D721Med (cell line): ENCODE results near the gene HOXA5.

Experiments used
- DNase-seq: peaks from one replicate; pipeline ENCODE4 v3.0.0; 2011; ENCODE audit warnings: low spot score; ENCODE audit not compliant: insufficient read length
- FAIRE-seq: peaks from 2 replicates; lab custom pipeline; 2011; peaks lifted over from hg19 to GRCh38; lab: Jason Lieb, UNC
- TF ChIP-seq, protein P1 (sequence below): IDR thresholded peaks from 2 replicates; pipeline ENCODE4 v1.5.1; 2012; ENCODE audit warnings: mild to moderate bottlenecking, control low read depth; ENCODE audit not compliant: insufficient read depth; ENCODE audit errors: missing control alignments

The HOXA5 gene

DNA sequence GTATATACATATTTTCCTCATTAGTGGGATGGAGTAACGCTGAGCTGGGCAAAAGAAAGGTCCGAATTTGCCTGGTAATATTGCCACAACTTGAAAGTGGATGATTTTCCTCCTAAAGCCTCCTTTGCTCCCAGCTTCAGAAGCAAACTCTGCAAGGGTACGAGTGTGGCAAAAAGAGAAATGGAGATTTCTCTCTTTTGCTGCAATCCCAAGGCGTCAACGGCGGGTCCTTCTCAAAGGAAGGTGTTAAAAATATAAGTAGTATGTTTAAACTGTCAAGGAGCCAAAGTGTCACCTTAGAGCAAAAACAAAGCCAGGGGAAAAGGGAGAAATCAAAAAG, 28.6 kb downstream of the HOXA5 start:
- DNase-seq (no peak), FAIRE-seq (no peak)
- TF ChIP-seq, protein P1, sequence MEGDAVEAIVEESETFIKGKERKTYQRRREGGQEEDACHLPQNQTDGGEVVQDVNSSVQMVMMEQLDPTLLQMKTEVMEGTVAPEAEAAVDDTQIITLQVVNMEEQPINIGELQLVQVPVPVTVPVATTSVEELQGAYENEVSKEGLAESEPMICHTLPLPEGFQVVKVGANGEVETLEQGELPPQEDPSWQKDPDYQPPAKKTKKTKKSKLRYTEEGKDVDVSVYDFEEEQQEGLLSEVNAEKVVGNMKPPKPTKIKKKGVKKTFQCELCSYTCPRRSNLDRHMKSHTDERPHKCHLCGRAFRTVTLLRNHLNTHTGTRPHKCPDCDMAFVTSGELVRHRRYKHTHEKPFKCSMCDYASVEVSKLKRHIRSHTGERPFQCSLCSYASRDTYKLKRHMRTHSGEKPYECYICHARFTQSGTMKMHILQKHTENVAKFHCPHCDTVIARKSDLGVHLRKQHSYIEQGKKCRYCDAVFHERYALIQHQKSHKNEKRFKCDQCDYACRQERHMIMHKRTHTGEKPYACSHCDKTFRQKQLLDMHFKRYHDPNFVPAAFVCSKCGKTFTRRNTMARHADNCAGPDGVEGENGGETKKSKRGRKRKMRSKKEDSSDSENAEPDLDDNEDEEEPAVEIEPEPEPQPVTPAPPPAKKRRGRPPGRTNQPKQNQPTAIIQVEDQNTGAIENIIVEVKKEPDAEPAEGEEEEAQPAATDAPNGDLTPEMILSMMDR = no peak

DNA sequence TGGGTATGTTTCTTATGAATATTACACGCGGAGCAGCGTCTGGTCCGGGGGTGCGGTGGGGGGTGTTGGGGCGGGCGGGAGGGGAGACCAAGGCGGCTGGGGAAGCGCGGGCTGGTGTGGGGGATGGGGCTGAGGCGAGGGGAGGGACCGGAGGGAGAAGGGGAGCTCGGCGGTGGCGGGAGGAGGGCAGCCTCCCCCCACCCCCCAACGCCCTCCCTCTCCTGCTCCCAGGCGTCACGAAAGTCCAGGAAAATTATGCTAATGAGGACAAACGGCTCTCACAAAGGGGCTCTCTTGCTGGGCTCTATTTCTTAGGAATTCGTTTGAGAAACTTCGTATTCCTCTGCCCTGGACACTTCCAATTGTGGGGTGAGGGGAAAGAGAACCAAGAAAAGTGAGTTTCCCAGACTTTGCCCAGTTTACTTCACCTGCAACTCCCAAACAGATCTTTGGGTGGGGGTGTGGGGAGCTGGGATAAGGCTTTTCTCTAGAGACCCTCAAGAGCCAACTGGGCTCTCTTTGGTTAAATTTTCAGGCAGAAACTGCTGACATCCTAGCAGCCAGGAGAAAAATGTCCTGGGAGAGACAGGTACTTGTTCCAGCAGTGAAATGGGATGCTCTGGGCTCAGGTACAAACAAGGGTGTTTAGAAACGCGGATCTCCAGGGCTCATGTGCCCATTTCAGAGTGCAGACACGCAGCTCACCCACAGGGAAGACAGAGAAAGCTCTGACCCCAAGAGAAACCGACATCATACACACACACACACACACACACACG, 29.3 kb downstream of the HOXA5 start:
- TF ChIP-seq, protein P1 = no peak
- FAIRE-seq (no peak), DNase-seq (no peak)

DNA sequence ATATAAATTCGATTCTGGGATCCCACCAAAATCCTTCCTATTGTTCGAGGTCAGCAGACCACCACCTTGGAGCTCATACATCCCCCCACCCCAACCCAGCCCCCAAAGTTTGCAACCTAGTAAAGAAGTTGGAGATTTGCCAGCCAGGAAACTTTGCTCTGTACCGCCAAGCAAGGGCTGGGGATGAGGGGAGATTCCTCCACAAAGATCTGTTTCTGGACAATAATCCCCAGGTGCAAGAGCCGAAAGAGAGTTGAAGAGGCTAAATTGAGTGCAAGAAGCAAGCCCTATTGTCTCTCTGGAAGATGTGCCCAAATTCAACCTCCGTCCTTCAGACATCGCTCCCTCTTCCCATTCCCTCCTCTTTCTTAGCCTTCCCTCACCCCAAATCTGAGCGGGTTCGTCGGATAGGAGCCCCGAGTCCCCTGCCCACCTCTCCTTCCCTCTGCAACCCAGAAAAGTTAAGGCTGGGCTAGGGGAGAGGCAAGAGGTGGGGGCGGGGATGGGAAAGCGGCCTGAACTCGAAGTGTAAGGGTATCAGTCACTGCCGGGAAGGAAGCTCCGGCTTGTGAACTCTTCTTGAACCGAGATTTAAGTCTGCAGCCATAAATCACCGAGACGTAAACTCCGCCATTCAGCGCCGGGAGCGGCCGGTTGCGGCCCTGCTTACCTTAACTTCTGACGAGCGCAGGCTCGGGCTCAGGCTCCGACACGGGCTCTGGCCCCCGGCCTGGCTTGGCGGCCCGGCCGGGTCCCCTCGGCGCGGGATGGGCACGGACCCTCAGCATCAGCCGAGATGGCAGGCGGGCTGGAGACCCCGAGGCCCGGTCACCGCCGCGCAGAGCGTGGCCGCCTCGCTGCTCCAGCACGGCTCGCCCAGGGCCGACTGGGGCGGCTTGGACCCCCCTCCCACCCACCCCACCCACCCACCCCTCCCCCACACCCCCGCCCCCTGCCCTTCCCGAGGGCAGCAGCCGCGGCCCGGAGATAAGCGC, 30.2 kb downstream of the HOXA5 start:
- FAIRE-seq (no peak), DNase-seq (no peak)
- TF ChIP-seq, protein P1 = no peak

DNA sequence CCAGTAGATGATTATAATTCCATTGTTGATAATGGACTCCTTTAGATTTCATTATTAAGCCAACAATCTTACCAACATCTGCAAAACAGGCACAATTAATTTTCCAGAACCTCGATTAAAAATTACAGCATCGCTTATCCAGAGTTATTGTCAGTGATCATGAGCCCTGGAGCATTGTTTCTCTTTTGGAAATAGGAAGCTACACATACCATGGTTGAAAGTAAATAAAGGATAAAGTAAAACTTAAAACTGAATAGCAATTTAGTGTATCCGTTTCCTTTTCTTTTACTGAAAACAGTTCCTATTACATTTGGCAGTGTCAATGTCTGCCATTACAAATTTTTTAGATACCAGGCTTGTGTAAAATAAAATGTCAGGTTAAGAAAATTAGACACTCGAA, 31.1 kb downstream of the HOXA5 start:
- FAIRE-seq (no peak), DNase-seq (no peak)
- TF ChIP-seq, protein P1 = no peak

DNA sequence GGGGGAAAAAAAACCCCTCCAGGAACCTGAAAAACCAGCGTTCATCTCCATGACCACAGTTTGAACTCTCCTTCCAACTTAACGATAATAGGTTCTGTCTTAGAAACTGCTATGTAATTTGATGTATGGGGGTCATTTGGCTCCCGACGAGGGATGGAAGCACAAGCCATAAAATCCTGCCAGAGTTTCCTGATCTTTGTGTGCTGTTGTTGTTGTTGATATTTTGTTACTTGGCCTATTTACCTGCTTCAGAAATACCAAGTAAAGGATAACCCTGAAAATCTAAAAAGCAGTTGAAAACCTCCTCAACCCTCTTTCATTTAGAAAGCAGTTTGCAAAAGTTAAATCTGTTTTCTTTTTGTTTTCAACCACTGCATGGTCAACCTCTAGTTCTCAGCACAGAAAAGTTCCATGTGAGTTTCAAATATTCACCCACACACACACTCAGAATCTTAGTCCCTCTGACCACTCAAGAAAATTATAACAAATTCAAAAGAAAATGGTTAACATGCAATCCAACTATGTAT, 31.7 kb downstream of the HOXA5 start:
- FAIRE-seq (no peak), DNase-seq (no peak)
- TF ChIP-seq, protein P1 = no peak

DNA sequence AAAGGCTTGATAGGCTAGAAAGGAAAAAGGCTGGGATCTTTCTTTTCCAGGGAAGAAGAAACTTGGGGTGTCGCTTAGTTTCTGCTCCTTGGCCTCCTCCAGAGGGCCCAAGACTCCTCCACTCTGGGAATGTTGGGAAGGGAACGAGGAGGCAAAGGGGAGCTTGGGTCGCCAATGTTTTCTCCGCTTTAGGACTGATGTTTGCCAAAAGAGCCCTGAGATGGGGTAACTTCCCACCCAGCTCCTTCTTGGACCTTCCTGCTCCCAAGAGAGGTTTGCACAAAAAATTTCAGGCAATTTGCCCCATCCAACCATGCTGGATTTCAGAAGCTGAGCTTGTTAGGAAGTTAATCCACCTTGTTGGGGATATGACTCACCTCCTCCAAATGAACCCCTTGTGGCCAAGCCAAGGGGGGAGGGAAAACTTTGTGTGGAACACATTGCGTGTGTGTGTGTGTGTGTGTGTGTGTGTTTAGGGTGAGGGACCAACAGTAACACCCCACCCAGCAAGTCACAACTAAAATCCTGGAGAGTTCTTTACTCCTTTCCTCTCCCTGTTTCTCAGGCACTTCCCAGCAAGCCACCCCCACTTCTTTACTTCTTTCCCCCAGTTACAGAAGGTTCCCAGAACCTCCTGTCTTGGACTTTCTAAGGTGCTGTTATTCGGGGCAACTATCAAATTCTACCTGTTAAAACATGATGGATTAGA, 32.3 kb downstream of the HOXA5 start:
- DNase-seq (no peak), FAIRE-seq (no peak)
- TF ChIP-seq, protein P1 = no peak
